ENCODE measurements around the gene NPPA.

- TF ChIP-seq ESRRA (IDR thresholded peaks at IDR 0.05; ENCODE audit: borderline replicate concordance, low read depth) (no peak), POLR2A (conservative IDR thresholded peaks at IDR 0.05) (no peak), GTF2A2 (tag; IDR thresholded peaks at IDR 0.05) (no peak), POLR2AphosphoS5 (IDR thresholded peaks at IDR 0.05; ENCODE audit: control insufficient read depth, insufficient read depth, low read depth, low read length) (no peak), SMARCA4 (IDR thresholded peaks at IDR 0.05) (no peak), ZNF384 (IDR thresholded peaks at IDR 0.05; ENCODE audit: low read depth, low read length) (no peak)
- TF ChIP-seq, protein P1, sequence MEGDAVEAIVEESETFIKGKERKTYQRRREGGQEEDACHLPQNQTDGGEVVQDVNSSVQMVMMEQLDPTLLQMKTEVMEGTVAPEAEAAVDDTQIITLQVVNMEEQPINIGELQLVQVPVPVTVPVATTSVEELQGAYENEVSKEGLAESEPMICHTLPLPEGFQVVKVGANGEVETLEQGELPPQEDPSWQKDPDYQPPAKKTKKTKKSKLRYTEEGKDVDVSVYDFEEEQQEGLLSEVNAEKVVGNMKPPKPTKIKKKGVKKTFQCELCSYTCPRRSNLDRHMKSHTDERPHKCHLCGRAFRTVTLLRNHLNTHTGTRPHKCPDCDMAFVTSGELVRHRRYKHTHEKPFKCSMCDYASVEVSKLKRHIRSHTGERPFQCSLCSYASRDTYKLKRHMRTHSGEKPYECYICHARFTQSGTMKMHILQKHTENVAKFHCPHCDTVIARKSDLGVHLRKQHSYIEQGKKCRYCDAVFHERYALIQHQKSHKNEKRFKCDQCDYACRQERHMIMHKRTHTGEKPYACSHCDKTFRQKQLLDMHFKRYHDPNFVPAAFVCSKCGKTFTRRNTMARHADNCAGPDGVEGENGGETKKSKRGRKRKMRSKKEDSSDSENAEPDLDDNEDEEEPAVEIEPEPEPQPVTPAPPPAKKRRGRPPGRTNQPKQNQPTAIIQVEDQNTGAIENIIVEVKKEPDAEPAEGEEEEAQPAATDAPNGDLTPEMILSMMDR (IDR thresholded peaks at IDR 0.05 in 2 of 3, conservative IDR thresholded peaks at IDR 0.05 in 1 of 3; ENCODE audit: insufficient read depth in 2 of 3, low read depth in 1 of 3, low read length in 3 of 3): no peak
- TF ChIP-seq, protein P2, sequence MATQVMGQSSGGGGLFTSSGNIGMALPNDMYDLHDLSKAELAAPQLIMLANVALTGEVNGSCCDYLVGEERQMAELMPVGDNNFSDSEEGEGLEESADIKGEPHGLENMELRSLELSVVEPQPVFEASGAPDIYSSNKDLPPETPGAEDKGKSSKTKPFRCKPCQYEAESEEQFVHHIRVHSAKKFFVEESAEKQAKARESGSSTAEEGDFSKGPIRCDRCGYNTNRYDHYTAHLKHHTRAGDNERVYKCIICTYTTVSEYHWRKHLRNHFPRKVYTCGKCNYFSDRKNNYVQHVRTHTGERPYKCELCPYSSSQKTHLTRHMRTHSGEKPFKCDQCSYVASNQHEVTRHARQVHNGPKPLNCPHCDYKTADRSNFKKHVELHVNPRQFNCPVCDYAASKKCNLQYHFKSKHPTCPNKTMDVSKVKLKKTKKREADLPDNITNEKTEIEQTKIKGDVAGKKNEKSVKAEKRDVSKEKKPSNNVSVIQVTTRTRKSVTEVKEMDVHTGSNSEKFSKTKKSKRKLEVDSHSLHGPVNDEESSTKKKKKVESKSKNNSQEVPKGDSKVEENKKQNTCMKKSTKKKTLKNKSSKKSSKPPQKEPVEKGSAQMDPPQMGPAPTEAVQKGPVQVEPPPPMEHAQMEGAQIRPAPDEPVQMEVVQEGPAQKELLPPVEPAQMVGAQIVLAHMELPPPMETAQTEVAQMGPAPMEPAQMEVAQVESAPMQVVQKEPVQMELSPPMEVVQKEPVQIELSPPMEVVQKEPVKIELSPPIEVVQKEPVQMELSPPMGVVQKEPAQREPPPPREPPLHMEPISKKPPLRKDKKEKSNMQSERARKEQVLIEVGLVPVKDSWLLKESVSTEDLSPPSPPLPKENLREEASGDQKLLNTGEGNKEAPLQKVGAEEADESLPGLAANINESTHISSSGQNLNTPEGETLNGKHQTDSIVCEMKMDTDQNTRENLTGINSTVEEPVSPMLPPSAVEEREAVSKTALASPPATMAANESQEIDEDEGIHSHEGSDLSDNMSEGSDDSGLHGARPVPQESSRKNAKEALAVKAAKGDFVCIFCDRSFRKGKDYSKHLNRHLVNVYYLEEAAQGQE (IDR thresholded peaks at IDR 0.05; ENCODE audit: borderline replicate concordance): no peak
- TF ChIP-seq, protein P2 (CRISPR knock-in tag; IDR thresholded peaks at IDR 0.05; ENCODE audit: low read depth): no peak
These were observed 21.5 kb upstream of the NPPA start for GRCh38 chr1:11869104-11869503.

Measured in K562 (cell line).